ENCODE results near the gene RNF149.

DNA sequence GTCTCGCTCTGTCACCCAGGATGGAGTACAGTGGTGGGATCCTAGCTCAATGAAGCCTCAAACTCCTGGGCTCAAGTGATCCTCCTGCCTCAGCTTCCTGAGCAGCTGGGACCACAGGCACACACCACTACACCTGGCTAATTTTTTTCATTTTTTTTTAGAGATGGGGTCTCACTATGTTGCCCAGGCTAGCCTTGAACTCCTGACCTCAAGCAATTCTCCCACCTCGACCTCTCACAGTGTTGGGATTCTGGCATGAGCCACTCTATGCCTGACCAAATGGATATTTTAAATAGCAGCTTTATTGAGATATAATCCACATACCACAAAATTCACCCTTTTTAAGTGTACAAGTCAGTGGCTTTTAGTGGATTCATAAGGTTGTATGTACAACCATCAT lies 11.1 kb downstream of the RNF149 start:
- TF ChIP-seq, protein P1, sequence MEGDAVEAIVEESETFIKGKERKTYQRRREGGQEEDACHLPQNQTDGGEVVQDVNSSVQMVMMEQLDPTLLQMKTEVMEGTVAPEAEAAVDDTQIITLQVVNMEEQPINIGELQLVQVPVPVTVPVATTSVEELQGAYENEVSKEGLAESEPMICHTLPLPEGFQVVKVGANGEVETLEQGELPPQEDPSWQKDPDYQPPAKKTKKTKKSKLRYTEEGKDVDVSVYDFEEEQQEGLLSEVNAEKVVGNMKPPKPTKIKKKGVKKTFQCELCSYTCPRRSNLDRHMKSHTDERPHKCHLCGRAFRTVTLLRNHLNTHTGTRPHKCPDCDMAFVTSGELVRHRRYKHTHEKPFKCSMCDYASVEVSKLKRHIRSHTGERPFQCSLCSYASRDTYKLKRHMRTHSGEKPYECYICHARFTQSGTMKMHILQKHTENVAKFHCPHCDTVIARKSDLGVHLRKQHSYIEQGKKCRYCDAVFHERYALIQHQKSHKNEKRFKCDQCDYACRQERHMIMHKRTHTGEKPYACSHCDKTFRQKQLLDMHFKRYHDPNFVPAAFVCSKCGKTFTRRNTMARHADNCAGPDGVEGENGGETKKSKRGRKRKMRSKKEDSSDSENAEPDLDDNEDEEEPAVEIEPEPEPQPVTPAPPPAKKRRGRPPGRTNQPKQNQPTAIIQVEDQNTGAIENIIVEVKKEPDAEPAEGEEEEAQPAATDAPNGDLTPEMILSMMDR (IDR thresholded peaks at IDR 0.05) = no peak
- no peak for TF ChIP-seq EP300 (IDR thresholded peaks at IDR 0.05)
